NCI-H510A (cell line): ENCODE data around the gene PARP16.

Experiments used
- DNase-seq: peaks from one replicate; lab custom pipeline; 2025; lab: John Stamatoyannopoulos, UW

Gene PARP16, protein sequence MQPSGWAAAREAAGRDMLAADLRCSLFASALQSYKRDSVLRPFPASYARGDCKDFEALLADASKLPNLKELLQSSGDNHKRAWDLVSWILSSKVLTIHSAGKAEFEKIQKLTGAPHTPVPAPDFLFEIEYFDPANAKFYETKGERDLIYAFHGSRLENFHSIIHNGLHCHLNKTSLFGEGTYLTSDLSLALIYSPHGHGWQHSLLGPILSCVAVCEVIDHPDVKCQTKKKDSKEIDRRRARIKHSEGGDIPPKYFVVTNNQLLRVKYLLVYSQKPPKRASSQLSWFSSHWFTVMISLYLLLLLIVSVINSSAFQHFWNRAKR

DNA sequence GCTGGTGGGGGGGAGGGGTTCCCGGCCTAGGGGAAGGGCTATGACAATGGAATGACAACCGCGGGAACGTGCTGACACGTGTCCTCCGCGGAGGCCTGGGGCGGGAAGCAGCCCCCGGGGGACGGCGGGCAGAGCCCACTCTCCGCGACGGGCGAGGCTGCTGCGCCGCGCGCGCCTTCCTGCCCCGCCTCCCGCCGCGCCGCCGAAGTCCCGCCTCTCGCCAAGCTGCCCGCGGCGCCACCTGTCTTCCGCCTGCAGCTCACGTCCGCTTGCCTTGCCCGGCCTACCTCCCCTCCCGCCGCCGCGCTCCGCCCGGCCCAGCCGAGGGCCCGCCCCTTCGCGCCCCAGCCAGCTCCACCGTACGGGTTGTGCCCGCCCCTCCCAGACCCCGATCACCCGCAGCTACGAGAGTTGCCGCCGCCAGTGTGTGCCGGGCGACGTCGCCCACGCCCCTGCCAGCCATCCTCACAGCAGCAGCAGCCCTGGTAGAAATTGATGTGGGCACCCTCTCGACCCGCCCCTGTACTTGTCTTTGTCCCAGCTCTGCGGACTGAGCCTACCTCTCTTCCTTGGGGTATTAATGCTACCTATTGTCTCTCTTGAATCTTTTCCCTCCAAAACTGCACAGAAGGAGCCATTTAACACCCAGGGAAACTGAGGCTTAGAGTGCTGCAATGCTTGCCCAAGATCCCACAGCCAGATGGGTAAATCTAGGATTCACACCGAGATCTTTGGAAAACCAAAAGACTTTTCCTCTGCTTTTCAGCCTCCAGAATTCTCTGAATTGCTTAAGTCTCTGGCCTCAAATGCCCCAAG lies at the start of gene PARP16:
PARP16 (minus strand) TSS at position 180 of the 816 bp plus-strand sequence. CDS start 457 bp downstream, outside the sequence.
- peak; percentile 70 for DNase-seq

DNA sequence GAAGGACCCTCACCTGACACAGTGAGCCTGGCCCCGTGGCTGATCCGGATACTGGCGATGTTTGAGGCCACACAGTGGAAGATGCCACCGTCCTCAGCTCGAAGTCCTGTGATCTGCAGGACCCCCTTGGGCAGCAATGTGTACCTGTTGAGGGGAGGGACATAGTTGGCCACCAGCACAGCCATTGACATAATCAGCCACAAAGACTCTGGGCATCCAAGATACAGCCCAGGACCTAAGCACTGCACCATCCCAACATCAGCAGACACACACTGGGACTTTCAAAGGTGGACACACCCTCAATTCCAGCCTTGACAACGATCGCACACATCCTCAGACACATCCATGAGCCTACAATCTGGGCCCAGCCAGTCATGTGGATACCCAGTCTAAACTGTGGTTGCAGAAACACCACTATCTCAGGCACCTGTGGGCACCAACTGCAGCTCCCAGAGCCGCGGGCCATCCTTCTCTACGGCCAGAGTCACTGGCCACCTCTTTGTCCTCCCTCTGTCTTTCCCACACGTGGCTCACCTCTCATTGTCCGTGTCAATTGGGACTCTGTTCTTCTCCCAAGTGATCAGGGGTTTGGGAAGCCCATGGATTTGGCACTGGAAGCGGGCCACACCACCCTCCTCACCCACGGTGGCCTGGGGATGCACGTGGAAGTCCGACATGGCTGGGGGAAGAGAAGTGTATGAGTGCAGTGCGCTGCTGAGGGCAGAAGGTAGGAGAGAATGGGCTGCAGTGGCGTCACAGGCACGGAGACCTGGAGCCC lies 48.8 kb upstream of the PARP16 start:
- DNase-seq = no peak

DNA sequence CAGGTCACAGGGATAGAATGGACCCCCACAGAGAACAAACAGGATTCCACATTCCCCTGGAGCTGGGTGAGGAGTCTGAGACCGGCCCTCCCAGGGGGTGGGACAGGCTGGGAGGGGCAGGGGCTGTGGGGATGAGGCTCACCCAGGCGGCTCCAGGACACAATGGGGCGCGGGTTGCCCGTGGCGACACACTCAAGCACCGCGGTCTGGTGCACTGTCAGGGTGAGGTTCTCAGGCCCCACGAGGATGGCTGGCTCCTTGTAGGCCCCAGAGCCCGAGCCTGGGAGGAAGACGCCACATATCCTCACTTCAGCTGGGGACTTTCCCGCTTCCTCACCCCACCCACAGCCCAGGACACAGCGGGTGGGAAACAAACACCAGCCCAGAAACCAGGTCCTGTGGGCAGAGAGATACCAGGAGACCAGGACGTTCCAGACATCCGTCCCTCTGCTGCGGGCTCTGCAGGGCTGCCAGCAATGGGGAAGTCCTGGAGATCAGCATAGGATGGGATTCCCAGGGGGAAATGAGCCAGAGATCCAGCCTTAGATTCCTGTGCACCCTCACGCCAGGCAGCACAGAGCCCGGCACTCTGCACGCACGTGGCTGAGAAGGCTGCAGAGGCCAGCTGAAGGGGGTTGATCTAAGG lies 48.0 kb upstream of the PARP16 start:
- no peak for DNase-seq

DNA sequence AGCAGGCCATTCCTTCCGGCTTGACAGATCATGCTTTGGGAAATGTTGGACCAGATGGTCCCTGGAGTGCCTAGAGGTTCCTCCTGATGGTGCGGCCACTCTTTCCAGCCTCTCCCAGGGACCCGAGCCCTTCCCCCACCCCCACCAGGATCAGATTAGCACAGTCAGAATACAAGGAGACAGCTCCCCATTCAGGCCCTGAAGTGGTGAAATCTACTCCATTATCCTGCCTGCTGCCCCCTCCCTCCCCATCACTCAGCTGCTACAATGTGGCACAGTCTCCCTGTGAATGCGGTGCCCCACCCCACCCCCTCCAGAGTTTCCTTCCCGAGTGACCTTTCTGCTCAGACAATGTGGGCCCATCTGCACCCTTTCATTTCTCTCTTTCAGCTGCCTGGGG lies 47.2 kb upstream of the PARP16 start:
- no peak for DNase-seq

DNA sequence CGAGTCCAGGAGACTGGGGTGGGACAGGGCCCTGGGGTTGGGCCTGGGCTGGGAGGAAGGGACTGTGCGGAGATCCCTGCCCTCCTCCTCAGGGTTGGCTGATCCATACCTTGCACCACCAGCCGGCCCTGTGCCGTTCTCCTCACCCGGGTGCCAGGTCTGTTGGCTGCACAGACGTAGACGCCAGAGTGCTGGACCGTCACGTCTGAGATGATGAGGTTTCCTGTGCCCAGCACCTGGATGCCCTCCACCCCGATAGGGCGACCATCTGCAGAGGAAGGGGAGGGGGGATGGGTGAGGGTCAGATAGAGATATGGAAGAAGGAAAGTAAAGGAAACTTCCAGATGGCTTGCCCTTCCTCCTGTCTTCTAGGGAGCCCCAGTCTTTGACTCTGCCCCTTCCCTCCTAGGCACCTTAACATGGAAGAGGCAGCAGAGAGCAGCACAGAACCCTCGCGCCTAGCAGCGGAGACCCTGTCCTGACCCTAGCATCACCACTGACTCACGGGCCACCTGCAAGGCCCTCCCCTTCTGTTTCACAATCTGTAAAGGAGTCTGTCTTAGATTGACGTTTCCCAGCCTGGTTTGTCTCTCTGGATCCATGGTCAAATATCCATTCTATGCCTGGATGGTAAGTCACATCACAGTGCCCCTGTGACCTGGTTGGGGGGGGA lies 46.6 kb upstream of the PARP16 start:
- no peak for DNase-seq

DNA sequence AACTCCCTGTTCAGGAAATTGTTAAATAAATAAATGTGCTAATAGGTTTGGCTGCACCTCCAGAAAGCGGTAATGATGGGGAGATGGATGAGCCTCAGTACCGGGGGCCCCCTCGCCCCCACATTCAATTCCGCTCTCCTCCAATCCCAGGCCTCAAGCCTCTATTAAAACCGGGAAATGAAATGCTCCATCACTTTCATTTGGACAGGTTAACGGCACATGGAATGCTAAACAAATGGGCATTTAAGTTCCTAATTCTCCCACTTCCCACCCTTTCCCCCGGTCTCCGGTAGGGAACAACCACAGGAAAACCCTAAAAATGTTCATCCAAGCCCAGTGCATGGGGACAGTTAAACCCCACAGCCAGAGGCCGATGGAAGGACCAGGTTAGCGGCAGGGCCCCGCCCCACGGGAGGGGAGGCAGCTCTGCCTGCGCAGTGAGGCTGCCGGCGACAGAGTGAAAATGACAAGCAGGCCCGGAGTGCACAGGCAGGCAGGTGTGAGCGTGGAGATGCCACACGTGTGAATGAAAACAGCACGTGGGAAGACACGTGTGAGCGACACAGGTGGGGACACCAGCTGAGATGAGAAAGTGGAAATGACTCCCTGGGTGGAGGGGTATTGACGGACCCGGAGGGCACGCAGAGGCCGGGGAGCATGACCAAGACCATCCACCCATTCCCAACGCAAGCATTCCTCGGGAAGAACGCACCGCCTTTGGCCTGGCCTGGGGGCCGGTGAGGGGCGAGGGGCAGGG lies 45.9 kb upstream of the PARP16 start:
- no peak for DNase-seq

DNA sequence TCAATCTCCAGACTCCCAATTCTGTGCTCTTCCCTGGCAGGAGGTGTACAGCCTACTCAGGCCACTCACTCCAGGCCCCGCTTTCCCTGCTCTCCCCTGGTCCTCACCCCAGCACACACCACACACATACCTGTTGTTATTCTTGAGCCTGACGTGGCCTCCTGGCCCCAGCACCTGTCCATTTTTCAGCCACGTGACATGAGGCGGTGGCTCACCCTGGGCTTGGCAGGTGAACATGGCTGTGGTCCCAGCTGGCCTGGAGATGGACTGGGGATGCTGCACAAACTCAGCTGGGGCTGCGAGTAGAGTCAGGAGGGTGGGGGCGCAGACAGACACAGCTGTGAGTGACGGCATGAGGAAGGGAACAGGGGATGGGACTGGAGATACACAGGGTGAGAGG lies 45.1 kb upstream of the PARP16 start:
- no peak for DNase-seq

DNA sequence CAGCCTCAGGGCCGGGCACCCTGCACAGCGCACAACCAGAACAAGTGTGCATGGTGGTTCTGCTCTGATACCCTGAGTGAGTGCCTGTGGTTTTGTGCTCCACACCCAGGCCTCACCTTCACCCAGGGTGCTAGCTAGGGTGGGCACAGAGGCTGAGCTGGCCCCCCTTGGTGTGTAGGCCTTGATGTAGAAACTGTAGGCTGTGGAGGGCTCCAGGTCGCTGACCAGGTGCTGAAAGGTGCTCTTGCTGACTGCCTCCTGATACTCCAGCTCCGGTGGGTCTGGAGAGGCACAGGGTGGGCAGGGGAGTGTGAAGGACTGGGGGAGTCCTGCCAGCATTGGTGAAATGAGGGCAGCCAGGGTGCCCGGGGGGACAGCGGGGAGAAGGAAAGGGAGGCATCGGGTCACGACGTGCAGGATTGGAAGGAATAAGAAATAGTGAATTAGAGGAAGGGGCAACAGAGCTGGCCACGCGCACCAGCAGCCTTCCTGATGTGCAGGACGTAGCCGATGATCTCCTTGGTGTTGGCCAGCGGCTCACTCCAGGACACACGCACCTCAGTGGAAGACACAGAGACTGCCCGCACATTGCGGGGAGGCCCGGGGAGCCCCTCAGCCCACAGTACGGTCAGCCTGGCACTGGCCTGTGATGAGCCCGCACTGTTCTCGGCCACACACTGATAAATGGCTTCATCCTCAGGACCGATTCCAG lies 44.4 kb upstream of the PARP16 start:
- no peak for DNase-seq

DNA sequence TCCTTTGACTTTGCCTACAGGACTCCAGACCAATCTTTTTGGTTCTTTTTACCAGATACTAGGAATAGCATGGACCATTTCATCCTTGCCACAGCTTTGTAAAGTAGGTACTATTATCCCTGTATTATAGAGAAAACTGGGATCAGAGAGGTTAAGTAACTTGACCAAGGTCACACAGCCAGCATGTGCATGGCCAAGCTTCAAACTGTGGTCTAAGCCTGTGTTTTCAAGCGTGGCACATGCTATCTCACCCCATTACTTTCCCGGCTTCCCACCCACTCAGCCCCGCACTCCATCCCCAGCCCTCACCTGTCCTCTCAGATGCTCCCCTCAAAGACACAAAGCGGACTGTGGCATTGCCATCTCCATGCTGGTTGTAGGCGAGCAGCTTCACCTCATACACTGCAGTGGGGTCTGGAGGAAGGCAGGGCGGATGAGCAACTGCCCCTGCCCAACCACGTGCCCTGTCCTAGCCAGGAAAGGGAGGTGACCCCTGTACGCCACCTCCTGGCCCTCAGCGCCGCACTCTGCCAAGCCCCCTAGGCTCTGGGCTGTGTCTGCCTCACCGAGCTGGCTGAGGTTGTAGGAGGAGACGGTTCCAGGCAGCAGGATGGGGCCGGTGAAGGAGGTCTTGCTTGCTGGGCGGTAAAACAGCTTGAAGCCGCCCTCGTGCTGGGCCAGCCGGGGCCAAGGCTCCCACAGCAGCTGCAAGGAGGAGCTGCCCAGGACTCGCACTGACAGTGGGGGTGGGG lies 43.5 kb upstream of the PARP16 start:
- no peak for DNase-seq

DNA sequence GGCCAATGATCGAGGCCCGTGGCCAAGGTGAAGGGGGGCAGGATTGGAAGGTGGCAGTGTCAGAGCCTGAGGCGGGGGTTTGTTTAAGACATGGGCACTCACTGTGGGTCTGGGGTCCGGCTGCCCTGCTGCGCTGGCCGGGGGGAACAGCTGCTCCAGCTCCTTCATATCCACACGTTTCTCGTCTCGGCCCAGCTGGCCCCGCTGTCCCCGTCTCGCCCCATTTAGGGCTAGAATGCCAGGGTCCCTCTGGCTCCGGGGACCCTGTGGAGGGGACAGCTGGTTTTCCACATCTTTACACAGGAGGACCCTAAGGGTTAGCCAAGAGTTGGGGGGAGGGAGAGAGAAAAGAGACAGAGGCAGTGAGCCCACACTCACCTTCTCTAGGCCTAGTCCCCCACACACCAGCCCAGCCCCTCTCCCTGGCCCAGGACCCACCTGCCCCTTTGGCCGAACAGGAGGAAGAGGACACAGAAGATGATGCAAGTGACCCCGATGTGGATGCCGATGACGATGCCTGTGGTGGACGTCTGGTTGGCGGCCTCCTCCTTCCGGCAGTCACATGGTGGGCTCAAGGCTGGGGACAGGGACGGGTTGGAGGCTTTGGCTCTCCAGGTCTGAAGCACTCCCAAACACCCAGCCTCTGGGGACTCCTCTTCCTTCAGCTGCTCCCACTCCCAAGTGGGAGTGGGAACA lies 42.8 kb upstream of the PARP16 start:
- no peak for DNase-seq

DNA sequence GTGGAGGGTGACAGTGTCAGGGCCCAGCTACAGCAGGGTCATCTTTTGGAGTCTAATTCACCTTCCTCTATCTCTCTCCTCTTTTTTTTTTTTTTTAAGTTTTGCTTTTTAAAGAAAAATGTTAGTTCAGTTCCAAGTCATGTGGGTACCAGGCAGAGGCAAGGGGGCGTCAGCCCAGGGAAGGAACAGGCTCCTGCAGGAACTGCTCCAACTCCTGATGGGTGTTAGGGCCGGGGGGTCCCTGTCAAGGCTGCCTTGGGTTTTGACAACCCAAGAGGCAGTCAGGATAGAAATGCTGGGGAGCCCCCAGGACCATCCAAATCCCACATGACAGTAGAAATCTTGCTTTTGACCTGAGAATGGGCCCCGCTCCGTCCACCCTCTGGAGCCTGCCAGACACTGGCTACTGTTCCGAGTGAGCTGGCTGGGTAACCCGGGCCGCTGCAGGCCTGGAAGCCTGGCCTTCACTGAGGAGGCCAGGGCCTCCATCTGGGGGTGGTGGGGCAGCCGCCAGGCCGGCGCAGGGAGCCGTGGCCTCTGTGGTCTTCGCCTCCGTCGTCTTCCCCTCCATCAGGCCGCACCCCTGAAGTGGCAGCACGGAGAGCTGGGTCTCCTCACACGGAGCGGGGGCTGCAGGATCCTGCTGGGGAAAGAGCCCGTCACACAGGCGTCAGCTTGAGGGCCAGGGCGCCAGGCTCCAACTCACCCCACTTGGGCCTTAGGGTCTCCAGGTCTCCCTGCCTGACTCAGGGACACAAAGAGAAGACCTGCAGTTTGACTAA lies 42.0 kb upstream of the PARP16 start:
- DNase-seq = no peak

DNA sequence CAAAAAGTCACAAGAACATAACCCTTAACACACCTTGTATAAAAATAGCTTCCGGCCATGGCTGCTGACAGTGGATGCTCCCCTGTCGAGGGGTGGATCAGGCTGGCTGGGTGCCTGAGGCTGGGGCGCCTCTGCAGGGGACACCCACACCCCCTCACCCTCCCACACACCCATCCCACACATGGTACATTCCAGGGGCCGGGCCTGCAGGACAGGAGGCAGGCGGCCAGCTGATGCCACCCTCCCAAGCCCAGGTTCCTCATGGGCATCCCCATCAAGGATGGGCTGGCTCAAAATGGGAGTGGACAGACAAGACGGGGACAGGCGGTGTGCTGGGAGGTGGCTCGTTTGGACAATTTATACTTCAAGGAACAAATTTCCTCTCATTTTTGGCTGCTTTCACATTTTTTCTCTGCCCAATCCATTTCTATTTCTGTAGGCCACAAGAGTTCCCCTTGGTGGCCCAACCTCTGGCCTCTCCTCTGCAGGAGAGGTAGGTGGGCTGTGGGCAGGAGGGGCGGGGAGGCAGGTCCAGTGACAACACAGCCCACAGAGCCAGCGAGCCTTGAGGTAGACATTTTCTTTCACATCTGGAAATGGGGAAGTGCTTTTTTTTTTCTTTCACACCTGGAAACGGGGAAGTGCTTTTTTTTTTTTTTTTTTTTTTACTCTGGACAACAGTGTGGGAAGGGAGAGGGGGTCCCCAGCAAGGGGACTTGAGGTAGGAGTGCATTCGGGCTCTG lies 41.1 kb upstream of the PARP16 start:
- no peak for DNase-seq

DNA sequence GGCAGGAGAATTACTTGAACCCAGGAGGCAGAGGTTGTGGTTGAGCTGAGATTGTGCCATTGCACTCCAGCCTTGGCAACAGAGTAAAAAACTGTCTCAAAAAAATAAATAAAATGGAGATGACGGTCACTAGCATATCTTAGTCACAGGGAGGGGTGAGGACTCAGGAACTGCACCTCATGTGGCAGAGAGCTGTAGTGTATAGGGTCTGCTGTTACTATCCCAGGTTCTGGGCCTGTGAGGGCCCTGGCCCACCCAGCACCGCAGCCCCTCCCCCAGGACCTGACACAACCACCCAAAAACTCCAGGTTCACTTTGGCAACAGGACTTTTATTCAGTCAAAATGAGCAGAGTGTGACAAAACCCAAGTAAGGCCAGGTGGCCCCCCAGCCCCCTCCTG lies 40.1 kb upstream of the PARP16 start:
- no peak for DNase-seq

DNA sequence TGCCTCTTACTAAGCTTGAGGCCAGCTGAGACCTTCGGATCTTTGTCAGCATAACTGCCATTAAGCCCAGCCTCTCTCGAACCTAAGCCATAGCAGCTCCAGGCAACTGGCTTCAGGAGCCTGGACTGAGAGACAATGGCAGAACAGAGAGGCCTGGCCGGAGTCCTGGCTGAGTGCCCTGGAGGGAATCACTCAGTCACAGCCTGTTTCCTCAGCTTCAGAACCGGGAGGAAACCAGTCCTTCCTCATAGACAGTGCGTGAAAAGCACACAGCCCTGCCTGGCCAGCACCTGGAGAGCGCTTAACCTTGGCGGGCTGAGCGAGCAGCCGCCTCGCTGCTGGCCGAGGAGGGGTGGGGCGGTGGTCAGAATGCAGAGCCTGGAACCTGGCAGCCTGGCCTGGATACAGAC lies 39.4 kb upstream of the PARP16 start:
- no peak for DNase-seq

DNA sequence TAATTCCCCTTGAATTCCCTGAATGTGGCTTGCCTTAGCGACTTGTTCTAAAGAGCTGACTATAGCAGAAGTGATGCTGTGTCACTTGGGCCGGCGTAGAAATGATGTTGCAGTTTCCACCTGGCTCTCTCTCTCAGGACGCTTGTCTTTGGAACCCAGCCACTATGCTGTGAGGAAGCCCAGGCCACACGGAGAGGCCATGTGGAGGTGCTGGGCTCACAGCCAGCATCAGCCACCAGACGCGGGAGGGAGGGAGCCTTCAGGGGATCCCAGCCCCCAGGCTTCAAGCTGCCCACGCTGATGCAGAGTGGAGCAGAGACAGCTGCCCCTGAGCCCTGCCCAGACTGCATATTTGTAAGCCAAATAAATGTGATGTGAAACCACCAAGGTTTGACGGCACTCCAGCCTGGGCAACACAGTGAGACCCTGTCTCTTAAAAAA lies 36.4 kb upstream of the PARP16 start:
- no peak for DNase-seq

DNA sequence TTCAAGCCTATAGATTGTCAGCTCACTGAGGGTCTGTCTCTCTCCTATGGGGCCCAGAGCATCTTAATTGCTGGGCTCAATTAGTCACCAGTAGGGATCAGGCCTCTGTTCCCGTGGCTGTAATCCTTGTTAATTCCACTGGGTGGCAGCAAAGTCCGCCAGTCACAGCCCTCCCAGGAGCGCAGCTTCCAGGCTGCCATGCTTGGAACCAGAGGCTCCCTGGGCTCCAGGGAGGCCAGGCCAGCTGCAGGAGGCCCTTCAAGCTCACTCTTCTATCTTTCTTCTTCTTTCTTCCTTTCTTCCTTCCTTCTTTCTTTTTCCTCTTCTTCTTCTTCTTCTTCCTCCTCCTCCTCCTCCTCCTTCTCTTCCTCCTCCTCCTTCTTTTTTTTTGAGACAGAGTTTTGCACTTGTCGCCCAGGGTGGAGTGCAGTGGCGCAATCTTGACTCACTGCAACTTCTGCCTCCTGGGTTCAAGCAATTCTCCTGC lies 32.2 kb upstream of the PARP16 start:
- peak; percentile 35 for DNase-seq

DNA sequence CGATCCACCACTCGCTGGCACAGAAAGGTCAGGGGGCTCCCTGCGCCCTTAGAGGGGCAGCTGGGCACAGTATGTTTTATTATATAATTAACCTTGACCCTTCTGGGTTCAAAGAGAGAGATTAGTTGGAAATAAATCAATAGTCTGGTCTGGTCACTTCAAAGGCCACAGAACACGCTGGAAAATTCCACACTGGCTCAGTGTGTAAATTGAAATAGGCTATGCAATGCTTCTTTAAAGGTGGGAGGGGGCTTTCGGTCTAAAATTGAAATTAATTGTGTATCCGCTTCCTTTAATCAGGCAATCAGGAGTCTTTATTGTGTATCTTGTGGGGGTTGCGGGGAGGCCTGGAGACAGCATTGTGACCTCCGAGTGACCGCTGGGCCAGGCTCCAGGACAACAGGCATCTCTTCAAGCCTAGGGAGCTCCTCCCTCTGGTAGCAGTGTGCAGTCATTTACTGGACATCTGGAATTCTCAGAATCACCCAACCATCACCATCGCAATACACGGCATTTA lies 25.8 kb upstream of the PARP16 start:
- no peak for DNase-seq
